Measurements from ENCODE around the gene CEP85L.

DNA sequence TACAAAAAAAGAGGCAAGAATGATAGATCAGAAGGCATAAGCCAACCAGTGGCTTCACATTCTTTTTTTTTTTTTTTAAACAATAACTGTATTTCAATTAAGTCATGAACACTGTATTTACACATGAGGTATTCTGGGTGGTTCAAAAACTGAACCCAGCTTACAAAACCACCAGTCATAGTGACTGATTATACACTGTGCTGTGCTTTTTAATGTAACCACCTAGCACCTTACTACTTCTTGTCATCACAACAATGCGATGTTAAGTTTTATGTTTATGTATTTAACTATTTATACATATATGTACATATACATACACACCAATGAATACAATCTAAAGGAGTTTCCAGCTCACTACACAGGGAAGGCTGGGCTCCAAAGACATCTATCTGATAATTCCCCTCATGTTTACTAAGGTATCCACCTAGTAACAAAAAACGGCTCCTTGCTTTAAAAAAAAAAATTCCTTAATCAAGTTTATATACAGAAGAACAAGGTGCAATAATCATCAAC, 190.4 kb downstream of the CEP85L start:
- TF ChIP-seq, protein P1, sequence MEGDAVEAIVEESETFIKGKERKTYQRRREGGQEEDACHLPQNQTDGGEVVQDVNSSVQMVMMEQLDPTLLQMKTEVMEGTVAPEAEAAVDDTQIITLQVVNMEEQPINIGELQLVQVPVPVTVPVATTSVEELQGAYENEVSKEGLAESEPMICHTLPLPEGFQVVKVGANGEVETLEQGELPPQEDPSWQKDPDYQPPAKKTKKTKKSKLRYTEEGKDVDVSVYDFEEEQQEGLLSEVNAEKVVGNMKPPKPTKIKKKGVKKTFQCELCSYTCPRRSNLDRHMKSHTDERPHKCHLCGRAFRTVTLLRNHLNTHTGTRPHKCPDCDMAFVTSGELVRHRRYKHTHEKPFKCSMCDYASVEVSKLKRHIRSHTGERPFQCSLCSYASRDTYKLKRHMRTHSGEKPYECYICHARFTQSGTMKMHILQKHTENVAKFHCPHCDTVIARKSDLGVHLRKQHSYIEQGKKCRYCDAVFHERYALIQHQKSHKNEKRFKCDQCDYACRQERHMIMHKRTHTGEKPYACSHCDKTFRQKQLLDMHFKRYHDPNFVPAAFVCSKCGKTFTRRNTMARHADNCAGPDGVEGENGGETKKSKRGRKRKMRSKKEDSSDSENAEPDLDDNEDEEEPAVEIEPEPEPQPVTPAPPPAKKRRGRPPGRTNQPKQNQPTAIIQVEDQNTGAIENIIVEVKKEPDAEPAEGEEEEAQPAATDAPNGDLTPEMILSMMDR (IDR thresholded peaks at IDR 0.05), result no peak
- no peak for TF ChIP-seq POLR2A (IDR thresholded peaks at IDR 0.05)
